K562 (cell line): Measurements from ENCODE around the gene C1RL. TPM values are rescaled to one million over a fixed set of nuclear protein-coding genes. Genes with fewer than 3 reads are reported as not detected.

Source experiments
- polyA plus RNA-seq, 8 experiments: library from polyadenylated mRNA; depleted of rRNA in 4 of 8; stranded (reverse) in 5 of 8; unstranded in 3 of 8; fragments of >200 nt; fragmentation: Nextera tagmentation in 2 of 8; fragmentation: Illumina TruSeq in 1 of 8; extraction: Ambion mirVana in 2 of 8; extraction: Trizol in 1 of 8; gene quantifications; 2 replicates each; pipeline versions ENCODE4 v1.2.1 to v1.2.3, GENCODE V29; 2011 to 2014; ENCODE audit warnings: inconsistent platforms in 1 of 8, missing spikeins in 1 of 8
- small RNA-seq: library from RNA; depleted of rRNA; stranded (forward); fragments of <200 nt; gene quantifications from one replicate; pipeline ENCODE3, GENCODE V24; 2014
- total RNA-seq, 7 experiments: library from RNA; depleted of rRNA in 6 of 7; stranded (reverse); fragments of >200 nt in 6 of 7; fragmentation: Illumina TruSeq in 2 of 7; extraction: Trizol in 2 of 7; gene quantifications; 2 replicates each; pipeline versions ENCODE4 v1.2.1 to v1.2.3, GENCODE V29; 2011 to 2021; ENCODE audit warnings: low replicate concordance in 1 of 7

The C1RL gene
- total and polyA plus RNA-seq, 9 of the 15 experiments (the other 6 are each of a cell fraction or from before 2014, with no cell fraction given), result 1.4 to 10.7 (median 8.0) TPM

Small RNAs within 50 kb of the gene (small RNA-seq; reads per million reads assigned to genes)
- gene RNU6-485P, result not detected

Other genes starting within 250 kb of the C1RL start
Only the 7 nearest of the 17 such genes appear.
- gene EMG1, start 138.3 kb downstream of the C1RL start, total RNA-seq (2014; rRNA removed), result 66.5 and 97.2 TPM in 2 replicates
- 82.7 and 85.9 TPM in 2 replicates for gene EMG1, start 138.3 kb downstream of the C1RL start, total RNA-seq (2014; rRNA removed; fragmentation: Illumina TruSeq; extraction: Trizol)
- 66.9 and 75.1 TPM in 2 replicates for gene EMG1, start 138.3 kb downstream of the C1RL start, total RNA-seq (2015; rRNA removed; fragmentation: Illumina TruSeq; extraction: Trizol)
- 85.1 and 92.0 TPM in 2 replicates for gene EMG1, start 138.3 kb downstream of the C1RL start, total RNA-seq (2021)
- gene EMG1, start 138.3 kb downstream of the C1RL start, polyA plus RNA-seq (2011; rRNA removed), result 71.4 and 92.5 TPM in 2 replicates
- 99.2 and 121 TPM in 2 replicates for gene EMG1, start 138.3 kb downstream of the C1RL start, polyA plus RNA-seq (2014; fragmentation: Illumina TruSeq; extraction: Trizol)
- 100 to 1,000 TPM; 149 to 186 TPM for gene EMG1, start 138.3 kb downstream of the C1RL start, polyA plus RNA-seq (2014; fragmentation: Nextera tagmentation; extraction: Ambion mirVana)
- gene EMG1, start 138.3 kb downstream of the C1RL start, polyA plus RNA-seq (2014; rRNA removed), result 107 and 112 TPM in 2 replicates
- 14.3 and 17.4 TPM in 2 replicates for gene LPCAT3, start 90.7 kb downstream of the C1RL start, total RNA-seq (2014; rRNA removed)
- gene LPCAT3, start 90.7 kb downstream of the C1RL start, total RNA-seq (2014; rRNA removed; fragmentation: Illumina TruSeq; extraction: Trizol), result 22.2 and 22.4 TPM in 2 replicates
- 23.0 and 25.3 TPM in 2 replicates for gene LPCAT3, start 90.7 kb downstream of the C1RL start, total RNA-seq (2015; rRNA removed; fragmentation: Illumina TruSeq; extraction: Trizol)
- gene LPCAT3, start 90.7 kb downstream of the C1RL start, total RNA-seq (2021), result 31.1 and 32.5 TPM in 2 replicates
- 47.0 and 52.5 TPM in 2 replicates for gene LPCAT3, start 90.7 kb downstream of the C1RL start, polyA plus RNA-seq (2011; rRNA removed)
- 40.3 and 44.3 TPM in 2 replicates for gene LPCAT3, start 90.7 kb downstream of the C1RL start, polyA plus RNA-seq (2014; fragmentation: Illumina TruSeq; extraction: Trizol)
- 1 to 10 TPM; 4.9 to 5.6 TPM for gene LPCAT3, start 90.7 kb downstream of the C1RL start, polyA plus RNA-seq (2014; fragmentation: Nextera tagmentation; extraction: Ambion mirVana)
- gene LPCAT3, start 90.7 kb downstream of the C1RL start, polyA plus RNA-seq (2014; rRNA removed), result 27.4 and 34.7 TPM in 2 replicates
- gene C1S, start 48.5 kb downstream of the C1RL start, total RNA-seq (2014; rRNA removed), result 0.04 and 0.27 TPM in 2 replicates
- 0.29 and 0.35 TPM in 2 replicates for gene C1S, start 48.5 kb downstream of the C1RL start, total RNA-seq (2014; rRNA removed; fragmentation: Illumina TruSeq; extraction: Trizol)
- gene C1S, start 48.5 kb downstream of the C1RL start, total RNA-seq (2015; rRNA removed; fragmentation: Illumina TruSeq; extraction: Trizol), result 0.08 and 0.25 TPM in 2 replicates
- gene C1S, start 48.5 kb downstream of the C1RL start, total RNA-seq (2021), result 0.84 and 1.2 TPM in 2 replicates
- 0.39 and 0.95 TPM in 2 replicates for gene C1S, start 48.5 kb downstream of the C1RL start, polyA plus RNA-seq (2011; rRNA removed)
- 0.45 and 0.46 TPM in 2 replicates for gene C1S, start 48.5 kb downstream of the C1RL start, polyA plus RNA-seq (2014; fragmentation: Illumina TruSeq; extraction: Trizol)
- gene C1S, start 48.5 kb downstream of the C1RL start, polyA plus RNA-seq (2014; fragmentation: Nextera tagmentation; extraction: Ambion mirVana), result under 1 TPM; 0.08 to 0.11 TPM
- gene C1S, start 48.5 kb downstream of the C1RL start, polyA plus RNA-seq (2014; rRNA removed), result 0.12 and 0.26 TPM in 2 replicates
- gene C1R, start 16.8 kb downstream of the C1RL start, total RNA-seq (2014; rRNA removed), result 0.16 and 1.0 TPM in 2 replicates
- 0.13 and 0.33 TPM in 2 replicates for gene C1R, start 16.8 kb downstream of the C1RL start, total RNA-seq (2014; rRNA removed; fragmentation: Illumina TruSeq; extraction: Trizol)
- gene C1R, start 16.8 kb downstream of the C1RL start, total RNA-seq (2015; rRNA removed; fragmentation: Illumina TruSeq; extraction: Trizol), result 0.14 and 0.19 TPM in 2 replicates
- 0.96 and 1.0 TPM in 2 replicates for gene C1R, start 16.8 kb downstream of the C1RL start, total RNA-seq (2021)
- gene C1R, start 16.8 kb downstream of the C1RL start, polyA plus RNA-seq (2011; rRNA removed), result 0.33 and 0.81 TPM in 2 replicates
- 0.33 and 0.36 TPM in 2 replicates for gene C1R, start 16.8 kb downstream of the C1RL start, polyA plus RNA-seq (2014; fragmentation: Illumina TruSeq; extraction: Trizol)
- gene C1R, start 16.8 kb downstream of the C1RL start, polyA plus RNA-seq (2014; fragmentation: Nextera tagmentation; extraction: Ambion mirVana), result under 1 TPM in 1 of 2 experiments, not detected in 1; 0.07 TPM
- gene C1R, start 16.8 kb downstream of the C1RL start, polyA plus RNA-seq (2014; rRNA removed), result 0.11 and 0.53 TPM in 2 replicates
- gene RBP5, start 19.7 kb upstream of the C1RL start, total RNA-seq (2014; rRNA removed), result 8.6 and 10.6 TPM in 2 replicates
- 8.1 and 11.4 TPM in 2 replicates for gene RBP5, start 19.7 kb upstream of the C1RL start, total RNA-seq (2014; rRNA removed; fragmentation: Illumina TruSeq; extraction: Trizol)
- 10.5 and 10.9 TPM in 2 replicates for gene RBP5, start 19.7 kb upstream of the C1RL start, total RNA-seq (2015; rRNA removed; fragmentation: Illumina TruSeq; extraction: Trizol)
- 11.1 and 15.7 TPM in 2 replicates for gene RBP5, start 19.7 kb upstream of the C1RL start, total RNA-seq (2021)
- 9.1 and 12.0 TPM in 2 replicates for gene RBP5, start 19.7 kb upstream of the C1RL start, polyA plus RNA-seq (2011; rRNA removed)
- gene RBP5, start 19.7 kb upstream of the C1RL start, polyA plus RNA-seq (2014; fragmentation: Illumina TruSeq; extraction: Trizol), result 18.7 and 22.1 TPM in 2 replicates
- 10 to 100 TPM; 12.1 to 22.5 TPM for gene RBP5, start 19.7 kb upstream of the C1RL start, polyA plus RNA-seq (2014; fragmentation: Nextera tagmentation; extraction: Ambion mirVana)
- gene RBP5, start 19.7 kb upstream of the C1RL start, polyA plus RNA-seq (2014; rRNA removed), result 12.2 and 12.5 TPM in 2 replicates
- 7.8 and 11.0 TPM in 2 replicates for gene CLSTN3, start 21.2 kb upstream of the C1RL start, total RNA-seq (2014; rRNA removed)
- 6.2 and 6.8 TPM in 2 replicates for gene CLSTN3, start 21.2 kb upstream of the C1RL start, total RNA-seq (2014; rRNA removed; fragmentation: Illumina TruSeq; extraction: Trizol)
- gene CLSTN3, start 21.2 kb upstream of the C1RL start, total RNA-seq (2015; rRNA removed; fragmentation: Illumina TruSeq; extraction: Trizol), result 4.3 and 5.5 TPM in 2 replicates
- 14.7 and 18.5 TPM in 2 replicates for gene CLSTN3, start 21.2 kb upstream of the C1RL start, total RNA-seq (2021)
- 23.2 and 27.0 TPM in 2 replicates for gene CLSTN3, start 21.2 kb upstream of the C1RL start, polyA plus RNA-seq (2011; rRNA removed)
- gene CLSTN3, start 21.2 kb upstream of the C1RL start, polyA plus RNA-seq (2014; fragmentation: Illumina TruSeq; extraction: Trizol), result 11.9 and 14.3 TPM in 2 replicates
- under 1 TPM; 0.08 to 0.10 TPM for gene CLSTN3, start 21.2 kb upstream of the C1RL start, polyA plus RNA-seq (2014; fragmentation: Nextera tagmentation; extraction: Ambion mirVana)
- 11.2 and 17.6 TPM in 2 replicates for gene CLSTN3, start 21.2 kb upstream of the C1RL start, polyA plus RNA-seq (2014; rRNA removed)
- gene PEX5, start 80.5 kb upstream of the C1RL start, total RNA-seq (2014; rRNA removed), result 11.0 and 18.1 TPM in 2 replicates
- 13.1 and 13.6 TPM in 2 replicates for gene PEX5, start 80.5 kb upstream of the C1RL start, total RNA-seq (2014; rRNA removed; fragmentation: Illumina TruSeq; extraction: Trizol)
- 12.9 and 14.0 TPM in 2 replicates for gene PEX5, start 80.5 kb upstream of the C1RL start, total RNA-seq (2015; rRNA removed; fragmentation: Illumina TruSeq; extraction: Trizol)
- 25.0 and 26.1 TPM in 2 replicates for gene PEX5, start 80.5 kb upstream of the C1RL start, total RNA-seq (2021)
- gene PEX5, start 80.5 kb upstream of the C1RL start, polyA plus RNA-seq (2011; rRNA removed), result 14.4 and 18.4 TPM in 2 replicates
- 16.6 and 20.2 TPM in 2 replicates for gene PEX5, start 80.5 kb upstream of the C1RL start, polyA plus RNA-seq (2014; fragmentation: Illumina TruSeq; extraction: Trizol)
- 1 to 10 TPM; 1.4 to 1.5 TPM for gene PEX5, start 80.5 kb upstream of the C1RL start, polyA plus RNA-seq (2014; fragmentation: Nextera tagmentation; extraction: Ambion mirVana)
- 14.8 and 17.3 TPM in 2 replicates for gene PEX5, start 80.5 kb upstream of the C1RL start, polyA plus RNA-seq (2014; rRNA removed)